Prostate gland (tissue), 2 donors: ENCODE measurements around the gene MRPL54. TPM values are rescaled to one million over a fixed set of nuclear protein-coding genes. Genes with fewer than 3 reads are reported as not detected.

Experiments used
- DNase-seq: peaks from one replicate; pipeline ENCODE4 v3.0.0-alpha.2; 2019; ENCODE audit warnings: low spot score
- H3K27ac ChIP-seq, 2 donors: fragments of 200-600 bp; sonication (generic); 2 replicates each; pipeline ENCODE4 v1.5.1; 2017 to 2019
- H3K27me3 ChIP-seq: fragments of 200-600 bp; sonication (generic); replicated peaks from 2 replicates; pipeline ENCODE4 v1.5.1; 2019; ENCODE audit not compliant: insufficient read depth
- H3K36me3 ChIP-seq, 2 donors: fragments of 200-600 bp; sonication (generic); 1 replicate in 1 of 2; 2 replicates in 1 of 2; pipeline versions ENCODE4 v1.5.1 to v1.8.1; 2017 to 2019
- H3K4me1 ChIP-seq: fragments of 200-600 bp; sonication (generic); replicated peaks from 2 replicates; pipeline ENCODE4 v1.5.1; 2019
- H3K4me3 ChIP-seq, 2 donors: fragments of 200-600 bp; sonication (generic); 2 replicates each; pipeline ENCODE4 v1.5.1; 2017 to 2019
- H3K9me3 ChIP-seq: fragments of 200-600 bp; sonication (generic); 2 replicates; pipeline ENCODE4 v1.5.1; 2017
- CTCF ChIP-seq, 4 experiments: fragments of 200-600 bp in 2 of 4; fragments of 450-650 bp in 2 of 4; sonication (generic) in 2 of 4; IDR thresholded peaks; 1 replicate in 3 of 4; 2 replicates in 1 of 4; pipeline ENCODE4 v1.5.1; 2016 to 2019; ENCODE audit warnings: antibody characterized with exemption in 4 of 4, mild to moderate bottlenecking in 2 of 4, moderate library complexity in 2 of 4
- POLR2A ChIP-seq: fragments of 450-650 bp; IDR thresholded peaks from one replicate; pipeline ENCODE4 v1.6.1; 2016; ENCODE audit warnings: antibody characterized with exemption, mild to moderate bottlenecking
- POLR2AphosphoS5 ChIP-seq: sonication (generic); formaldehyde crosslinking; IDR thresholded peaks from one replicate; pipeline ENCODE4 v1.6.1; 2017; ENCODE audit warnings: antibody characterized with exemption
- WGBS: methylation state at CpG from one replicate; pipeline ENCODE4 v1.1.5; 2018; 5-methylcytosine and 5-hydroxymethylcytosine counted together
- intact Hi-C: fragments of 100-400 bp; cut with DNase I; formaldehyde crosslinking; loops from one replicate; pipeline ENCODE4 v1.14.2; 2022
- total RNA-seq, 2 donors: library from RNA; depleted of rRNA; stranded (reverse); fragments of >200 nt; gene quantifications; one replicate each; pipeline ENCODE4 v1.1.0, GENCODE V29; 2016

MRPL54 gene
- total RNA-seq, 2 donors from 2014 or later, result 69.7 to 105 TPM

DNA sequence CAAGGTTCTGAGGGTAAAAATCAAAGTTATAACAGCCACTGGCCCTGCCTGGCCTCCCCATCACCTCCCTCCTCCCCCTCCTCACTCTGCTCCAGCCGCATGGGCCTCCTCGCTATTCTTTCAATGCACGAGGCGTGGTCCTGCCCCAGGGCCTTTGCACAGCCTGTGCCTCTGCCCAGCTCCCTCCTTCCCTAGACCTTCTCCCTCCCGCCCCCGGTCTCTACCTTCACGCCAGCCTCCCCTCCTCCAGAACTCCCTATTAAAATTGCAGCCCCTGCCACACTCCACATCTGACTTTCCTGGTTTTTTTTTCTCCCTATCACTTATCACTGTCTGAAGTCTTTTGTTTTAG is 6.2 kb downstream of the MRPL54 start:
- intact Hi-C loops, result no loop called here
- Histone ChIP-seq H3K27ac (no peak overlapping the region), H3K36me3 (peaks cover 0 to 7% of the 10 kb centered on the region in 2 donors), H3K9me3 (no peaks in the 10 kb centered on the region), H3K4me3 (no peak overlapping the region), H3K27me3 (no peaks in the 10 kb centered on the region), H3K4me1 (no peaks in the 10 kb centered on the region)
- WGBS, result 87% methylated on average over 7 of the region's 7 CpGs
- TF ChIP-seq CTCF (IDR thresholded peaks at IDR 0.05), result no peak
- TF ChIP-seq POLR2AphosphoS5, result no peak
- no peak for TF ChIP-seq POLR2A
- no peak for DNase-seq

- 76% methylated on average over 17 of the region's 17 CpGs for WGBS
- no peaks in the 10 kb centered on the region for H3K27me3 ChIP-seq
- H3K9me3 ChIP-seq, result no peaks in the 10 kb centered on the region
- intact Hi-C loops, result no loop called here
- no peaks in the 10 kb centered on the region for H3K4me1 ChIP-seq
- H3K27ac ChIP-seq, result no peak overlapping the region
- H3K36me3 ChIP-seq, result peaks cover 0 to 7% of the 10 kb centered on the region in 2 donors
- TF ChIP-seq POLR2AphosphoS5 (no peak), POLR2A (no peak), CTCF (IDR thresholded peaks at IDR 0.05) (no peak)
- DNase-seq, result no peak
- no peak overlapping the region for H3K4me3 ChIP-seq
These were observed 7.0 kb downstream of the MRPL54 start for GRCh38 chr19:3769494-3769893.

DNA sequence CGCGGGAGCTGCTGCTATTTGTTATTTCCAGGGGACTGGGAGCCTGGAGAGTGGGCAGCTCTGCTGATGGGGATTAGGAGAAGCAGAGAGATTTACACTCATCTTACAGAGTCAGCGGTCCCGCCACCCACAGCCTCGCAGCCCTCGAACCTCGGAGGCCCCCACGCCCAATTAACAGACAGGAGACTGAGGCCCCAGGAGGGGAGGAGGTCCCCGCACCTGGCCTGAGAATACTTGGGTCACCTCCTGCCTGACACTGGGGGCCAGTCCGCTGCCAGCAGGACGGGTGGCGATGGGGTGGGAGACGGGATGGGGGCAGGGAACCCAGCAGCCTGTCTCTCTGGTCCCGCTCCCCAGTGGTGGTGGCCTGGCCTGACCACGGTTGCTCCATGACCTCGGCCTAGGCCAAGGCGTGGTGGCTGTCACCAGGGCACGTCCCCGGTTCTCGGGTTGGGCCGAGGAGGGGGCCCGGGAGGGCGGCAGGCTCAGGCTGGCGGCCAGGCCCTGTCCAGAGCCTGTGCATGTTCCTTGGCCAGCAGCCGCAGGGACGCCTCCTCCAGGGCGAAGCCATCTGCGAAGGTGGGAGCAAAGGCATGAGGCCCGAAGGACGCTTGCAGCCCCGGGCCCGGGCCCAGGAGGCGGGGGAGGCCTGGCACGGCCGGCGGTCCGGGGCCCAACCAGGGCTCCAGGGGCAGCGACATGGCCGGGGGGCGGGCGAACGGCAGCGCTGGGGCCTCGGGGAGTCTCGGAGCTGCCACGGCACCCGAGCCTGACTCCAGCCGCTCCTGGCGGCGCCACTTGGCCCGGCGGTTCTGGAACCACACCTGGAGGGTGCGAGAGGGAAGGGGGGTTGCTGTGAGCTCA is 7.9 kb downstream of the MRPL54 start:
- intact Hi-C loops, result no loop called here
- H3K4me3 ChIP-seq, result no peak overlapping the region
- H3K9me3 ChIP-seq, result no peaks in the 10 kb centered on the region
- peaks cover 0 to 5% of the 10 kb centered on the region in 2 donors for H3K36me3 ChIP-seq
- WGBS, result 71% methylated on average over 50 of the region's 53 CpGs
- H3K4me1 ChIP-seq, result no peaks in the 10 kb centered on the region
- no peaks in the 10 kb centered on the region for H3K27me3 ChIP-seq
- no peak overlapping the region for H3K27ac ChIP-seq
- no peak for TF ChIP-seq CTCF (IDR thresholded peaks at IDR 0.05)
- TF ChIP-seq POLR2AphosphoS5, result no peak
- TF ChIP-seq POLR2A, result no peak
- DNase-seq, result no peak

DNA sequence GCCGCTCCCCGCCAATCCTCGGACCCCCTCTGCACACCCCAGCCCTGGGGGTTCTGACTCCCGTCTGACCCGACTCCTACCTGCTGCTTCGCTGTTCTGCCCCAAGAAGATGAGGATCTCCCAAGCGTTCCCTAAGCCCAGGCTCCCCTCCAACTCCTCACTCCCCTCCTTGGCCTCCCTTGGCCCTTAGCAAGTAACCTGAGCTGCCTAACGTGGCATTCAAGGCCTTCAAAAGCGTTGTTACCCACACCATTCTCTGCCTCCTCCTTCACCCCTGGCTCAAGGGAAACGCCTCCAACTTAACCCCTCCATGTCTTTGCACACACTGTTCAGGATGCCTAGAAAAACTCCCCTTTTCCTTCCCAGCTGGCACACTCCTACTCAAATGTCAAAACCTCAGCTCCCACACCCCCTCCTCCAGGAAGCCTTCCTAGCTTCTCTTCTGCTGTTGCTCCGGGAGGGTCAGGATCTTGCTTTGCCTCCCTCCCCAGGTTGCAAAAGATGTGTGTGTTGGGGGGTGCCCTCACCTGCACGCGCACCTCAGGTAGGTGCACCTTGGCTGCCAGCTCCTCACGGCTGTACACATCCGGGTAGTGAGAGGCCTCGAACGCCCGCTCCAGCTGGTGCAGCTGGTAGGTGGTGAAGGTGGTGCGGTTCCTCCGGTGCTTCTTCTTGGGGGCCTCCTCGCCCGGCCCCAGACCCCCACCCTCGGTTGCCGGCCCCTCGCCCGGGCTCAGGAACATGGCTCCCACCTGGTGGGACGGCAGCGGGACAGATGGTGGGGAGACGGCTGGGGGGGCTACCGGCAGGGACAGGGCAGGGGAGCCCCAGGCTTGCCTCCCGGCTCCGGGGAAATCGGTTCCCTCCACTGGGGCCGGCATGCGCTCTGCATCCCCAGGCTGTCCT is 8.8 kb downstream of the MRPL54 start:
- H3K4me3 ChIP-seq, result no peak overlapping the region
- DNase-seq, result no peak
- TF ChIP-seq CTCF (IDR thresholded peaks at IDR 0.05), result no peak
- no peak for TF ChIP-seq POLR2A
- no peak for TF ChIP-seq POLR2AphosphoS5

More for the DNA sequence above, 8.8 kb downstream of the MRPL54 start:
- no peaks in the 10 kb centered on the region for H3K27me3 ChIP-seq
- WGBS, result 83% methylated on average over 32 of the region's 35 CpGs
- intact Hi-C loops, result no loop called here
- H3K9me3 ChIP-seq, result no peaks in the 10 kb centered on the region
- no peak overlapping the region for H3K27ac ChIP-seq
- H3K36me3 ChIP-seq, result peaks cover 0 to 3% of the 10 kb centered on the region in 2 donors
- no peaks in the 10 kb centered on the region for H3K4me1 ChIP-seq
